Measurements from ENCODE around the gene BPI.
A peak's percentile ranks its signal among the peaks of the same experiment; 100 is the strongest.
"Not testable (repeated sequence)": the region's sequence is repeated elsewhere in the genome, so short reads cannot be mapped to it uniquely, and the experiment has no call there.

BPI gene

DNA sequence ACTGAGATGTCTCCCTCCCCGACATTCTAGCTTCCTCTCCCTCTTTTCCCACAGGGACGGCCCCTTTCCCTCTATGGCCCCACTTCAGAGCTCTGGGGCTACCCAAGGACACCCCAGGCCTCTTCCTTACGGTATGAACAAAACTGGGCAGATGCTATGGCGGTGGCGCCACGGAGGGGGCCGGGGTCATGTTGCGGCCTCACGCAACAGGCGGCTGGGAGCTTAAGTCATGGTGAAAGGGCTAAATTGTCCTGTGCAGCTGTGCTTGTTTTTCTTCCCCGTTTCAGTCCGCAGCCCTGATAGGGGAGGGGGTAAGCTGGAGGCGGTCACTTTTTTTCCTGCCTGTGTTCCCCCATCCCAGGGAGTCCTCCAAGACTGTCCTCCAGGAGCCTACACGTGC lies 25.8 kb upstream of the BPI start:
- no peak overlapping the region for H3K9ac ChIP-seq (ENCODE audit: low read depth, low read length)
- ATAC-seq (ENCODE audit: insufficient read depth, low read depth) (no peak), DNase-seq (no peak)

DNA sequence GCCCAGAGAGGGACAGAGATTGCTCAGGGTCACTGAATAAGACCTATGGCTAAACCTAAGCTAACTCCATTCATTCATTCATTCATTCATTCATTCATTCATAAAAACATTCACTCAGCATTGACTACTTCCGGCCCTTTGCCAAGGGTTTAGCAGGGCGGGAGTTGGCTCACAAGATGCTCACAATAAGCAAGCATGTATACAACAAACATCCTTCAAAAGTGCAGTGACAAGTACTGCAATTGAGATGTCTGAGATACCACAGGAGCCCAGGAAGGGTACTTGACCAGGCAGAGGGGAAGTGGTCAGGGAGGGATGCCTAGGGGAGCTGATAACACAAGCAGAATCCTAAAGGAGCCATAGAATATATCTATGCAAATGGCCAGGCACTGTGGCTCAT lies 25.2 kb upstream of the BPI start:
- H3K4me1 ChIP-seq (ENCODE audit: insufficient read depth, low read length) = no peaks in the 10 kb centered on the region
- H3K4me3 ChIP-seq (ENCODE audit: low read depth in 1 of 2, low read length in 2 of 2) = no peak overlapping the region
- H3K27me3 ChIP-seq (ENCODE audit: insufficient read depth, low read length, poor library complexity) = no peaks in the 10 kb centered on the region
- no peak overlapping the region for H3K9ac ChIP-seq (ENCODE audit: low read depth, low read length)
- no peaks in the 10 kb centered on the region for H4K20me1 ChIP-seq (ENCODE audit: insufficient read depth, low read length)
- H3K4me2 ChIP-seq (ENCODE audit: insufficient read depth, low read length) = no peak overlapping the region
- ATAC-seq (ENCODE audit: insufficient read depth, low read depth) (no peak), DNase-seq (no peak)
- no peak for TF ChIP-seq EZH2 (IDR thresholded peaks at IDR 0.05; ENCODE audit: borderline replicate concordance, low read depth, low read length, severe bottlenecking)
- no peak for TF ChIP-seq CTCF (IDR thresholded peaks at IDR 0.05; ENCODE audit: borderline replicate concordance, extremely low read depth, low read length, poor library complexity, severe bottlenecking)
- no peaks in the 10 kb centered on the region for H3K36me3 ChIP-seq (ENCODE audit: insufficient read depth, low read length)
- H3K79me2 ChIP-seq (ENCODE audit: insufficient read depth, low read length) = no peaks in the 10 kb centered on the region
- H3K9me3 ChIP-seq (ENCODE audit: insufficient read depth, low read length, severe bottlenecking) = no peaks in the 10 kb centered on the region
- H3K27ac ChIP-seq (ENCODE audit: low read length) = no peak overlapping the region
- no peak overlapping the region for H2AFZ ChIP-seq (ENCODE audit: low read depth, low read length)

More for the DNA sequence above, 25.8 kb upstream of the BPI start:
- no peaks in the 10 kb centered on the region for H3K27me3 ChIP-seq (ENCODE audit: insufficient read depth, low read length, poor library complexity)
- H3K79me2 ChIP-seq (ENCODE audit: insufficient read depth, low read length) = no peaks in the 10 kb centered on the region
- no peaks in the 10 kb centered on the region for H4K20me1 ChIP-seq (ENCODE audit: insufficient read depth, low read length)
- no peak overlapping the region for H3K4me2 ChIP-seq (ENCODE audit: insufficient read depth, low read length)
- no peaks in the 10 kb centered on the region for H3K4me1 ChIP-seq (ENCODE audit: insufficient read depth, low read length)
- no peak overlapping the region for H3K4me3 ChIP-seq (ENCODE audit: low read depth in 1 of 2, low read length in 2 of 2)
- H2AFZ ChIP-seq (ENCODE audit: low read depth, low read length) = no peak overlapping the region
- H3K9me3 ChIP-seq (ENCODE audit: insufficient read depth, low read length, severe bottlenecking) = no peaks in the 10 kb centered on the region
- no peaks in the 10 kb centered on the region for H3K36me3 ChIP-seq (ENCODE audit: insufficient read depth, low read length)
- TF ChIP-seq EZH2 (IDR thresholded peaks at IDR 0.05; ENCODE audit: borderline replicate concordance, low read depth, low read length, severe bottlenecking) = no peak
- TF ChIP-seq CTCF (IDR thresholded peaks at IDR 0.05; ENCODE audit: borderline replicate concordance, extremely low read depth, low read length, poor library complexity, severe bottlenecking) = no peak
- H3K27ac ChIP-seq (ENCODE audit: low read length) = no peak overlapping the region

- H3K9me3 ChIP-seq (ENCODE audit: insufficient read depth, low read length, severe bottlenecking); DNase-seq; H3K27ac ChIP-seq (ENCODE audit: low read length); H2AFZ ChIP-seq (ENCODE audit: low read depth, low read length); H3K4me2 ChIP-seq (ENCODE audit: insufficient read depth, low read length); H3K4me3 ChIP-seq (ENCODE audit: low read depth in 1 of 2, low read length in 2 of 2); ATAC-seq (ENCODE audit: insufficient read depth, low read depth); H3K27me3 ChIP-seq (ENCODE audit: insufficient read depth, low read length, poor library complexity); H4K20me1 ChIP-seq (ENCODE audit: insufficient read depth, low read length); H3K9ac ChIP-seq (ENCODE audit: low read depth, low read length); H3K36me3 ChIP-seq (ENCODE audit: insufficient read depth, low read length); H3K79me2 ChIP-seq (ENCODE audit: insufficient read depth, low read length); H3K4me1 ChIP-seq (ENCODE audit: insufficient read depth, low read length): not testable (repeated sequence)
- peak; percentile 14 for TF ChIP-seq CTCF (IDR thresholded peaks at IDR 0.05; ENCODE audit: borderline replicate concordance, extremely low read depth, low read length, poor library complexity, severe bottlenecking)
Observed at GRCh38 chr20:38281176-38281915, 22.6 kb upstream of the BPI start.

Measured in DND-41 (cell line).